Gastroesophageal sphincter (tissue), 4 donors: ENCODE results near the gene ANKS1B. TPM values are rescaled to one million over a fixed set of nuclear protein-coding genes. Genes with fewer than 3 reads are reported as not detected.

ENCODE experiments used
- ATAC-seq: fragments of 150-250 bp; one replicate; pipeline ENCODE4 v1.9.1; 2016; ENCODE audit warnings: mild to moderate bottlenecking, moderate library complexity
- H3K27ac ChIP-seq, 4 donors: fragments of 200-600 bp; sonication (generic) in 3 of 4; 1 replicate in 3 of 4; 2 replicates in 1 of 4; pipeline ENCODE4 v1.5.1; 2016 to 2019
- H3K27me3 ChIP-seq: fragments of 200-600 bp; sonication (generic); one replicate; pipeline ENCODE4 v1.5.1; 2019
- H3K36me3 ChIP-seq, 2 donors: fragments of 200-600 bp; sonication (generic); one replicate each; pipeline ENCODE4 v1.5.1; 2019; ENCODE audit warnings: control low read depth in 1 of 2
- H3K4me1 ChIP-seq, 3 donors: fragments of 200-600 bp; sonication (generic); 1 replicate in 2 of 3; 2 replicates in 1 of 3; pipeline ENCODE4 v1.5.1; 2016 to 2019; ENCODE audit warnings: control low read depth in 2 of 3
- H3K4me3 ChIP-seq, 2 donors: fragments of 200-600 bp; sonication (generic); one replicate each; pipeline ENCODE4 v1.5.1; 2019; ENCODE audit warnings: mild to moderate bottlenecking in 1 of 2, moderate library complexity in 1 of 2
- H3K9me3 ChIP-seq, 3 donors: fragments of 200-600 bp; sonication (generic); one replicate each; pipeline ENCODE4 v1.5.1; 2017 to 2019; ENCODE audit warnings: control low read depth in 2 of 3
- CTCF ChIP-seq, 4 experiments: fragments of 200-600 bp in 2 of 4; fragments of 450-650 bp in 2 of 4; sonication (generic) in 1 of 4; IDR thresholded peaks; one replicate each; pipeline ENCODE4 v1.5.1; 2017 to 2019; ENCODE audit warnings: antibody characterized with exemption in 4 of 4, mild to moderate bottlenecking in 2 of 4, moderate library complexity in 2 of 4
- EP300 ChIP-seq: sonication (generic); formaldehyde crosslinking; IDR thresholded peaks from one replicate; pipeline ENCODE4 v1.6.1; 2017; ENCODE audit warnings: antibody characterized with exemption, mild to moderate bottlenecking
- POLR2A ChIP-seq, 2 donors: fragments of 450-650 bp; IDR thresholded peaks; one replicate each; pipeline ENCODE4 v1.6.1; 2017; ENCODE audit warnings: antibody characterized with exemption in 2 of 2, mild to moderate bottlenecking in 2 of 2, moderate library complexity in 1 of 2
- POLR2AphosphoS5 ChIP-seq: sonication (generic); formaldehyde crosslinking; IDR thresholded peaks from one replicate; pipeline ENCODE4 v1.6.1; 2017; ENCODE audit warnings: antibody characterized with exemption
- WGBS, 2 donors: methylation state at CpG; one replicate each; pipeline ENCODE4 v1.1.5; 2018; ENCODE audit warnings: low coverage in 1 of 2; 5-methylcytosine and 5-hydroxymethylcytosine counted together
- total RNA-seq, 4 donors: library from RNA; depleted of rRNA; stranded (reverse); fragments of >200 nt; gene quantifications; one replicate each; pipeline ENCODE4 v1.1.0, GENCODE V29; 2016

Gene ANKS1B
- total RNA-seq, 4 donors from 2014 or later, result 9.9 to 31.1 (median 21.4) TPM

- TF ChIP-seq CTCF (IDR thresholded peaks at IDR 0.05) (no peak), POLR2A (IDR thresholded peaks at IDR 0.05) (no peak), EP300 (no peak), POLR2AphosphoS5 (no peak)
Observed at GRCh38 chr12:99049774-99050173, 935.0 kb downstream of the ANKS1B start.

GRCh38 chr12:99045158-99045557, 939.6 kb downstream of the ANKS1B start:
- H3K4me3 ChIP-seq, result no peak overlapping the region
- WGBS, 2 donors, result 93 to 100% methylated on average over 2 of the region's 2 CpGs
- peaks cover 0 to 17% (median 0%) of the 10 kb centered on the region in 3 donors for H3K9me3 ChIP-seq
- H3K36me3 ChIP-seq, result no peaks in the 10 kb centered on the region
- ATAC-seq, result no peak
- no peak overlapping the region for H3K27ac ChIP-seq
- TF ChIP-seq POLR2AphosphoS5, result no peak
- no peak for TF ChIP-seq POLR2A (IDR thresholded peaks at IDR 0.05)
- no peak for TF ChIP-seq EP300
- no peak for TF ChIP-seq CTCF (IDR thresholded peaks at IDR 0.05)
- no peaks in the 10 kb centered on the region for H3K27me3 ChIP-seq
- no peaks in the 10 kb centered on the region for H3K4me1 ChIP-seq

More at GRCh38 chr12:99049774-99050173, 935.0 kb downstream of the ANKS1B start:
- no peak for ATAC-seq
- Histone ChIP-seq H3K36me3 (no peaks in the 10 kb centered on the region), H3K9me3 (peaks cover 0 to 17% (median 0%) of the 10 kb centered on the region in 3 donors), H3K27ac (no peak overlapping the region), H3K4me3 (no peak overlapping the region), H3K4me1 (no peaks in the 10 kb centered on the region), H3K27me3 (no peaks in the 10 kb centered on the region)
- WGBS, 2 donors, result 33 to 66% methylated on average over 3 of the region's 3 CpGs

- 56 to 64% methylated on average over 2 of the region's 2 CpGs for WGBS, 2 donors
- peaks cover 0 to 17% (median 0%) of the 10 kb centered on the region in 3 donors for H3K9me3 ChIP-seq
- no peaks in the 10 kb centered on the region for H3K27me3 ChIP-seq
- no peak overlapping the region for H3K27ac ChIP-seq
- no peak for ATAC-seq
- TF ChIP-seq CTCF (IDR thresholded peaks at IDR 0.05), result peak; percentile 67 to 87 (median 69)
- TF ChIP-seq EP300, result no peak
- H3K36me3 ChIP-seq, result no peaks in the 10 kb centered on the region
- no peaks in the 10 kb centered on the region for H3K4me1 ChIP-seq
- no peak overlapping the region for H3K4me3 ChIP-seq
Observed at GRCh38 chr12:99043319-99043914, 941.3 kb downstream of the ANKS1B start.

GRCh38 chr12:99042226-99042625, 942.5 kb downstream of the ANKS1B start:
- TF ChIP-seq EP300, result no peak
- no peak for TF ChIP-seq POLR2A (IDR thresholded peaks at IDR 0.05)
- TF ChIP-seq POLR2AphosphoS5, result no peak
- TF ChIP-seq CTCF (IDR thresholded peaks at IDR 0.05), result no peak
- no peak for ATAC-seq
- 25 to 64% methylated on average over 2 to 4 of the region's 4 CpGs for WGBS, 2 donors
- H3K9me3 ChIP-seq, result peaks cover 0 to 8% (median 0%) of the 10 kb centered on the region in 3 donors
- H3K4me1 ChIP-seq, result no peaks in the 10 kb centered on the region
- no peak overlapping the region for H3K4me3 ChIP-seq
- H3K27ac ChIP-seq, result no peak overlapping the region
- H3K36me3 ChIP-seq, result no peaks in the 10 kb centered on the region
- H3K27me3 ChIP-seq, result no peaks in the 10 kb centered on the region

GRCh38 chr12:99039367-99040120, 945.2 kb downstream of the ANKS1B start:
- no peak overlapping the region for H3K4me3 ChIP-seq
- H3K27me3 ChIP-seq, result no peaks in the 10 kb centered on the region
- 88 to 100% methylated on average over 4 to 9 of the region's 9 CpGs for WGBS, 2 donors
- H3K4me1 ChIP-seq, result no peaks in the 10 kb centered on the region
- no peak overlapping the region for H3K27ac ChIP-seq
- no peaks in the 10 kb centered on the region for H3K36me3 ChIP-seq
- no peak for TF ChIP-seq POLR2AphosphoS5
- no peak for TF ChIP-seq POLR2A (IDR thresholded peaks at IDR 0.05)
- no peak for TF ChIP-seq EP300
- no peak for TF ChIP-seq CTCF (IDR thresholded peaks at IDR 0.05)
- no peak for ATAC-seq
- H3K9me3 ChIP-seq, result no peaks in the 10 kb centered on the region
